HG02981 (cell line): ENCODE data around the gene CCDC85B.

Experiments used
- ATAC-seq: cut with Tn5 transposase; IDR thresholded peaks from one replicate; pipeline ENCODE4 v1.9.1; 2021; ENCODE audit warnings: mild to moderate bottlenecking, moderate library complexity; ENCODE audit not compliant: unreplicated experiment

CCDC85B gene

DNA sequence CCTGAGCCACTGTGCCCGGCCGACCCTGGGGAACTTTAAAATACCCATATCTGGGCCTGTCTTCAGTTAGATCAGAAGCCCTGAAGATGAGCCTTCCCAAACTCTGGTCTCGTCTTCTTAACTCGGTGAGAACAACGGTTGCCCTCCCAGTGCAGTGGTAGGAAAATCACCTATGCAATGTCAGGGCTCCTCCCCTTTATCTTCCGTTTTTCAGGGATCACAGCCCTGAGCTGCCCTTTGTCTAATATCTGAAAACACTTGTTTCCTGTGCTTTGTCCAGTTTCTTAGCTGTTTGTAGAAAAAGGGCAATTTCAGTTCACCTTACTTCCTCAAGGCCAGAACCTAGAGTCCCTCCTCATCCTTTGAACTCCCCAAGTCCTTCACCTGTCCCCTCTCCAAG is 38.2 kb downstream of the CCDC85B start:
- ATAC-seq, result no peak

DNA sequence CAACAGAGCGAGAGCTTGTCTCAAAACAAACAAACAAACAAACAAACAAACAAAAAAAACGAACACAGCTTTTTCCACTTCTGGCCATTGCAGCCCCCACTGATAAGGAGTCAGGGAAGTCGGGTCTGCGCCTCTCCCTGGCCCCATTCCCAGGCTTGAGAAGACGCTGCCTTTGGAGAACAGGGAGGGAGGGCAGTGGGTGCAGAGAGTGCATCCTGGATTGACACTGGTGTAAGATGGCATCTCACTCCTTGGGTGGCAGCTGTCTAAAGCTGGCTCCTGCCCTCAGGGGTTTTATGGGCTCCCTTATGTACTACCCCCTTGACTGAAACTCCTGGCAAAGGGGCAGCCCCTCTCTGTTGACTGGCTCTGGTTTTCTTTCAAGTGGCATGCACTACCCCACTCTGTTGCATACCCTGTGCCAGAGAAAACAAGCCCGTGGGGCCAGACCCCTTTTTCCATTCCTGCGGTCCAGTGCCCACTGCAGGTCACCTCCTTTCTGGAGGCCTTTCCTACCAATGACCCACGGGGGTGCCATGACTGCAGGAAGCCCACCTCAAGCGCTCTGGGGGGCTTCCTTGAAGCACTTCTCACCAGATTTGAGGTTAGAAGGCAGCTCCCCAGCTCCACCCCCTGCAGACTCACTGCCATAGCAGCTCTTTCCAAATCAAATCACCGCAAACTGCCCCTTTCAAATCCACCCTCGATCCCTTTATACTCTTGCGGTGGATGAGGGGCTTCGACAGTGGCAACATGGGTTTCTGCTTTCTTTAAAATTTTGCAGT is 41.5 kb downstream of the CCDC85B start:
- ATAC-seq, result no peak

DNA sequence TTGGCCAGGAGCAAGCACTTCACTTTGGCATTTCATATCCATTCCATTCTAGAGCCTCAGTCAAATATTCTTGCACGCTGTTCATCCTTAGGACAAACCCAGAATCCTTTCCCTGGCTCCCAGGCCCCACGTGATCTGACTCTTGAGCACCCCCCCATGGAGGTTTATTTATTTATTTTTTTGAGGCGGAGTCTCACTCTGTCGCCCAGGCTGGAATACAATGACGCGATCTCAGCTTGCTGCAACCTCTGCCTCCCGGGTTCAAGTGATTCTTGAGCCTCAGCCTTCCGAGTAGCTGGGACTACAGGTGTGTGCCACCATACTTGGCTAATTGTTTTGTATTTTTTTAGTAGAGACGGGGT is 42.1 kb downstream of the CCDC85B start:
- ATAC-seq, result no peak

DNA sequence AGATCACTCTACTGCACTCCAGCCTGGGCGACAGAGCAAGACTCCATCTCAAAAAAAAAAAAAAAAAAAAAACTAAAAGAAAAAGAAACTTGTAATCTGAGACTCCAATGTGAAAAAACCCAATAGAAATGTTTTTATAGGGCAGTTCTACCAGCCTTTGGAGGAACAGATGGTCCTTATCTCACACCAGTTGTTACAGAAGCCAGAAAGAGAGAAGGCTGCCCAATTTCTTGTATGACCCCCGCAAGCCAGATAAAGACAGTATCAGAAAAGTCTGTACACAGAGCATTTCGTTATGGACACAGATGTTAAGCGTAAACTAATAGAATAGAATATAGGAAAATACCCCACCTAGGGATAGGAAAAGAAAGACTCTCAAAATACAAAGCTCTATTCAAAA is 43.5 kb downstream of the CCDC85B start:
- no peak for ATAC-seq

DNA sequence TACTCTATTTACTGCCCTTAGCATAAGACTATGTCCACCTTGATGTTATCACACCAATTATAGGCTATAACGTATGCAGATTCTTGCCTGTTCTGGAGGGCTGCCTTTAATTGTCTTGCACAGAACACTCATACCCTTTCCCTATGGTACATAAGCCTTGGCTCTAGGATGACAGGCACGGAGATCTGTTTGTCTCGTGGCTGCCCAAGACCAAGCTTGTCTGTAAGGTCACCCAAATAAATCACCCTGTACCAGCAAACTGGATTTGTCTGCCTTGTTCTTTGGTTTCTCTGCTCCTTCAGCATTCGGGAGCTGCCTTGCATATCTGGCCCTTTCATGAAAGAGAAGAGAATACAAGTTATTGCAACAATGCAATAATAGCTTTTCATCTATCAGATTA is 47.3 kb downstream of the CCDC85B start:
- no peak for ATAC-seq
